Body of pancreas (tissue), 4 donors: ENCODE results near the gene PDE7B. TPM values are rescaled to one million over a fixed set of nuclear protein-coding genes. Genes with fewer than 3 reads are reported as not detected.

Experiments used
- ATAC-seq: fragments of 150-250 bp; one replicate; pipeline ENCODE4 v1.9.1; 2016
- DNase-seq, 4 donors: peaks; one replicate each; pipeline ENCODE4 v3.0.0-alpha.2; 2019
- H3K27ac ChIP-seq, 4 donors: fragments of 200-600 bp; sonication (generic); 1 replicate in 3 of 4; 2 replicates in 1 of 4; pipeline versions ENCODE4 v1.5.1 to v1.6.1; 2016 to 2019; ENCODE audit warnings: mild to moderate bottlenecking in 1 of 4, mixed read lengths in 1 of 4, moderate library complexity in 1 of 4
- H3K27me3 ChIP-seq, 2 donors: fragments of 200-600 bp; sonication (generic); one replicate each; pipeline ENCODE4 v1.6.0; 2016; ENCODE audit warnings: mild to moderate bottlenecking in 1 of 2
- H3K36me3 ChIP-seq, 2 donors: fragments of 200-600 bp; sonication (generic); replicated peaks in 1 of 2; 2 replicates each; pipeline ENCODE4 v1.5.1; 2016; ENCODE audit warnings: low read depth in 2 of 2; ENCODE audit not compliant: insufficient read depth in 1 of 2
- H3K4me1 ChIP-seq: fragments of 200-600 bp; sonication (generic); one replicate; pipeline ENCODE4 v1.6.0; 2016
- H3K4me3 ChIP-seq, 2 donors: fragments of 200-600 bp; sonication (generic); 1 replicate in 1 of 2; 2 replicates in 1 of 2; pipeline ENCODE4 v1.5.1; 2016 to 2019
- H3K9me3 ChIP-seq, 3 donors: fragments of 200-600 bp; sonication (generic); 1 replicate in 2 of 3; 2 replicates in 1 of 3; pipeline ENCODE4 v1.5.1; 2016
- CTCF ChIP-seq, 7 experiments: fragments of 450-650 bp in 4 of 7; fragments of 200-600 bp in 3 of 7; sonication (generic) in 3 of 7; IDR thresholded peaks; one replicate each; pipeline ENCODE4 v1.5.1; 2016 to 2019; ENCODE audit warnings: antibody characterized with exemption in 7 of 7
- POLR2A ChIP-seq, 3 donors: fragments of 450-650 bp; IDR thresholded peaks; one replicate each; pipeline ENCODE4 v1.6.1; 2016; ENCODE audit warnings: antibody characterized with exemption in 3 of 3, mild to moderate bottlenecking in 2 of 3
- WGBS, 2 donors: methylation state at CpG; one replicate each; pipeline ENCODE4 v1.1.5; 2017; 5-methylcytosine and 5-hydroxymethylcytosine counted together
- intact Hi-C: fragments of 100-400 bp; cut with DNase I; formaldehyde crosslinking; loops from one replicate; pipeline ENCODE4 v1.15.1; 2023
- total RNA-seq, 2 donors: library from RNA; depleted of rRNA; stranded (reverse); fragments of >200 nt; gene quantifications; one replicate each; pipeline ENCODE4 v1.1.0, GENCODE V29; 2016

PDE7B gene
- total RNA-seq, 2 donors from 2014 or later, result 1.0 to 2.3 TPM

- H3K4me1 ChIP-seq, result no peaks in the 10 kb centered on the region
- WGBS, 2 donors, result 70 to 78% methylated on average over 6 of the region's 6 CpGs
- ATAC-seq (no peak), DNase-seq (no peak)
- H3K27me3 ChIP-seq, result no peaks in the 10 kb centered on the region
- H3K27ac ChIP-seq, result no peak overlapping the region
- intact Hi-C loops, result no loop called here
- peaks cover 0 to 16% (median 0%) of the 10 kb centered on the region in 3 donors for H3K9me3 ChIP-seq
- H3K4me3 ChIP-seq, result no peak overlapping the region
- H3K36me3 ChIP-seq, result no peaks in the 10 kb centered on the region
- no peak for TF ChIP-seq POLR2A (IDR thresholded peaks at IDR 0.05)
- no peak for TF ChIP-seq CTCF (IDR thresholded peaks at IDR 0.05)
Measured at GRCh38 chr6:136089876-136090275, 238.4 kb downstream of the PDE7B start.

DNA sequence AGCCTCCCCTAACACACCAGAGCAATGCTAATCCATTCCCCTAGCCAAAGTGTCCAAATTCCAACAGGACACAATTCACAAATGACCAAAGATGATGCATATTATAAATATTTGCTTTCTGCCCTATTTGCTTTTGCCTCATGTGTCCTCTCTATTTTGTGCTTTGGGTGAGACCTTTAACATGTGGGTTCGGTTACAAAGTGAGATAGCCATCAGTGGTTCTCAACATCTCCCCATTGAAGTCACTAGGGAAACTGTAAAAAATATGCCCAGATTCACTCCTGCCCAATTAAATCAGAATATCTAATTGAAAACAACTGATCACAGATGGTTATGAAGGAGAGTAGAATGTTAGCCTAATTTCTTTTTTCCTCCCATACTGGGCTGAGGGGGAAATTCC lies 239.4 kb downstream of the PDE7B start:
- no peaks in the 10 kb centered on the region for H3K27me3 ChIP-seq
- intact Hi-C loops, result no loop called here
- TF ChIP-seq CTCF (IDR thresholded peaks at IDR 0.05) (no peak), POLR2A (IDR thresholded peaks at IDR 0.05) (no peak)
- no peak overlapping the region for H3K27ac ChIP-seq
- H3K36me3 ChIP-seq, result no peaks in the 10 kb centered on the region
- H3K9me3 ChIP-seq, result peaks cover 0 to 16% (median 0%) of the 10 kb centered on the region in 3 donors
- WGBS, 2 donors, result 61 to 70% methylated on average over 1 of the region's 1 CpG
- no peak overlapping the region for H3K4me3 ChIP-seq
- DNase-seq (no peak), ATAC-seq (no peak)
- H3K4me1 ChIP-seq, result no peaks in the 10 kb centered on the region

DNA sequence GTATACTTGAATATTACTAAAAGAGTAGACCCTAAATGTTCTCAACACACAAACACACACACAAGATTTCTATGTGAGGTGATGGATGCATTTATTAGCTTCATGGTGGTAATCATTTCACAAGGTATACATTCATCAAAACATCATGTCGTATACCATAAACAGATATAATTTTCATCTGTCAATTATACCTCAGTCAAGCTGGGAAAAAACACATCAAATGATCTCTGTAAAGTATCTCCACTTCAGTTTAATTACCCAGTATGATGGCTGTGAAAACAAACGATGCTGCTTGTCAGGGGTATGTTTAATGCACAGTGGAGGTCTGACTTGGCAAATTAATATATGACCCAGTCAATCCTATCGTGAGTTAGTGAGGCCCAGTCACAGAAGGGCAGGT lies 241.4 kb downstream of the PDE7B start:
- intact Hi-C loops, result no loop called here
- Histone ChIP-seq H3K4me1 (no peaks in the 10 kb centered on the region), H3K4me3 (no peak overlapping the region), H3K36me3 (no peaks in the 10 kb centered on the region), H3K27ac (no peak overlapping the region), H3K27me3 (no peaks in the 10 kb centered on the region), H3K9me3 (peaks cover 0 to 16% (median 0%) of the 10 kb centered on the region in 3 donors)
- 53 to 61% methylated on average over 3 of the region's 3 CpGs for WGBS, 2 donors
- no peak for TF ChIP-seq POLR2A (IDR thresholded peaks at IDR 0.05)
- no peak for TF ChIP-seq CTCF (IDR thresholded peaks at IDR 0.05)
- DNase-seq (no peak), ATAC-seq (no peak)

GRCh38 chr6:136093835-136094234 lies 242.3 kb downstream of the PDE7B start:
- Histone ChIP-seq H3K27ac (no peak overlapping the region), H3K27me3 (no peaks in the 10 kb centered on the region), H3K4me3 (no peak overlapping the region), H3K9me3 (peaks cover 0 to 16% (median 0%) of the 10 kb centered on the region in 3 donors), H3K4me1 (no peaks in the 10 kb centered on the region), H3K36me3 (no peaks in the 10 kb centered on the region)
- 67 to 68% methylated on average over 1 of the region's 1 CpG for WGBS, 2 donors
- ATAC-seq (no peak), DNase-seq (no peak)
- no peak for TF ChIP-seq POLR2A (IDR thresholded peaks at IDR 0.05)
- no peak for TF ChIP-seq CTCF (IDR thresholded peaks at IDR 0.05)
- intact Hi-C loops, result no loop called here

GRCh38 chr6:136094812-136095211 lies 243.3 kb downstream of the PDE7B start:
- intact Hi-C loops, result no loop called here
- ATAC-seq, result no peak
- Histone ChIP-seq H3K27me3 (no peaks in the 10 kb centered on the region), H3K36me3 (no peaks in the 10 kb centered on the region), H3K27ac (no peak overlapping the region), H3K4me3 (no peak overlapping the region), H3K4me1 (no peaks in the 10 kb centered on the region), H3K9me3 (peaks cover 0 to 16% (median 0%) of the 10 kb centered on the region in 3 donors)
- DNase-seq, result no peak
- WGBS, 2 donors, result 79 to 86% methylated on average over 3 of the region's 3 CpGs
- no peak for TF ChIP-seq POLR2A (IDR thresholded peaks at IDR 0.05)
- TF ChIP-seq CTCF (IDR thresholded peaks at IDR 0.05), result no peak
